ENCODE measurements around the gene IL17REL. TPM values are rescaled to one million over a fixed set of nuclear protein-coding genes. Genes with fewer than 3 reads are reported as not detected.

IL17REL gene
- total RNA-seq, 2 donors from 2014 or later: 0.15 TPM; not detected in 1

DNA sequence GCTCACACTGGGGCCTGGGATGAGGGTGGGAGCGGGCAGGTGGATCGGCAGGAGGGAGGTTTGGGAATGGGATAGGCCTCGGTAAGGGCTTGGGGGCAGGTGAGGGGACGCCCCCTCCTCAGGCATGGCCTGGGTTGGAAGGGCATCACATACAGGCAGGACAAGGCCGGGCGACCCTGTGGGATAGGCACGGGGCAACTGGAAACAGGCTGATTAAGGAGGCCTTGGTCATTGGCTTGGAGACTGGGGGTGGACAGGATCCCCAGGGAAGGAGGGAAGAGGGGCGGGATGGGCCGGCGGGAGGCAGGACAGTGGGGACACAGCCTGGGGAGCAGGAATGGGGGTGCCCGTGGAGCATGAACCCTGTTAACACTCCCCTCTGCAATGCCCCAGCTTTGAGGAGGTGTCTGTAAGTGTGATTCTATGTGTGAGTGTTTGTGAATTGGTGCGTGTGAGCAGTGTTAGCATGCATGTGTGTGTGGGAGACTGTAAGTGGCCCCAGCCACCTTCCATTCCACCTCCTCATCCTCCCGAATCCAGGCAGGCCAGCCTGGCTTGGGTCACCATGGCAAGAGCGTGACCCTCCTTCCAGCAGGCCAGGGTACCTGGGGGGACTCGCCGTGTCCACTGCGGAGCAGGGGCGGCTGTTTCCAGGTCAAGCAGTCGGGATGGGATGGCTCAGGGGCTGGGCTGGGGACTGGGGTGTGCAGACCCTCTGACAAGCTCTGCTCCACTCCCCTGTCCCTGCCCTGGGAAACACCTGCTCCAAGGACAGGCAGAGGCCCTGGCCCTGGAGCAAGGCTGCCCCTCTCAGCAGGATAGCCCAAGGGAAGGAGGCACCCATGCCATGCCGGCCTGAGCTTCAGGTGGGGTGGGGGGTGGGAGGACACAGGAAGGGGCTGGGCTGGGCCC, 55.4 kb downstream of the IL17REL start:
- no peaks in the 10 kb centered on the region for H3K36me3 Mint-ChIP-seq (ENCODE audit: low read depth)
- no peaks in the 10 kb centered on the region for H3K9me3 Mint-ChIP-seq
- Histone ChIP-seq H3K4me3 (ENCODE audit: low read length) (no peak overlapping the region), H3K27me3 (ENCODE audit: control insufficient read depth, insufficient read depth, low read length, poor library complexity, severe bottlenecking) (no peaks in the 10 kb centered on the region), H3K27ac (ENCODE audit: low read depth, low read length) (no peak overlapping the region), H3K4me1 (ENCODE audit: control insufficient read depth, insufficient read depth, low read length) (peaks cover 4% of the 10 kb centered on the region), H3K9me3 (ENCODE audit: control insufficient read depth, low read length) (no peaks in the 10 kb centered on the region), H3K9ac (ENCODE audit: extremely low read depth, low read length, poor library complexity, severe bottlenecking) (no peak overlapping the region), H3K36me3 (ENCODE audit: control insufficient read depth, insufficient read depth, low read length) (no peaks in the 10 kb centered on the region)
- TF ChIP-seq, protein P1, sequence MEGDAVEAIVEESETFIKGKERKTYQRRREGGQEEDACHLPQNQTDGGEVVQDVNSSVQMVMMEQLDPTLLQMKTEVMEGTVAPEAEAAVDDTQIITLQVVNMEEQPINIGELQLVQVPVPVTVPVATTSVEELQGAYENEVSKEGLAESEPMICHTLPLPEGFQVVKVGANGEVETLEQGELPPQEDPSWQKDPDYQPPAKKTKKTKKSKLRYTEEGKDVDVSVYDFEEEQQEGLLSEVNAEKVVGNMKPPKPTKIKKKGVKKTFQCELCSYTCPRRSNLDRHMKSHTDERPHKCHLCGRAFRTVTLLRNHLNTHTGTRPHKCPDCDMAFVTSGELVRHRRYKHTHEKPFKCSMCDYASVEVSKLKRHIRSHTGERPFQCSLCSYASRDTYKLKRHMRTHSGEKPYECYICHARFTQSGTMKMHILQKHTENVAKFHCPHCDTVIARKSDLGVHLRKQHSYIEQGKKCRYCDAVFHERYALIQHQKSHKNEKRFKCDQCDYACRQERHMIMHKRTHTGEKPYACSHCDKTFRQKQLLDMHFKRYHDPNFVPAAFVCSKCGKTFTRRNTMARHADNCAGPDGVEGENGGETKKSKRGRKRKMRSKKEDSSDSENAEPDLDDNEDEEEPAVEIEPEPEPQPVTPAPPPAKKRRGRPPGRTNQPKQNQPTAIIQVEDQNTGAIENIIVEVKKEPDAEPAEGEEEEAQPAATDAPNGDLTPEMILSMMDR (conservative IDR thresholded peaks at IDR 0.05): no peak
- WGBS, 2 experiments (ENCODE audit: insufficient coverage in 1 of 2, insufficient read length in 1 of 2): 89 to 95% methylated on average over 7 to 19 of the region's 20 CpGs
- H3K4me3 Mint-ChIP-seq: no peak overlapping the region
- H3K27ac Mint-ChIP-seq: no peak overlapping the region
- H3K27me3 Mint-ChIP-seq (ENCODE audit: insufficient read depth): no peaks in the 10 kb centered on the region
- peaks cover 4% of the 10 kb centered on the region for H3K4me1 Mint-ChIP-seq
- peak; percentile 43 for DNase-seq

DNA sequence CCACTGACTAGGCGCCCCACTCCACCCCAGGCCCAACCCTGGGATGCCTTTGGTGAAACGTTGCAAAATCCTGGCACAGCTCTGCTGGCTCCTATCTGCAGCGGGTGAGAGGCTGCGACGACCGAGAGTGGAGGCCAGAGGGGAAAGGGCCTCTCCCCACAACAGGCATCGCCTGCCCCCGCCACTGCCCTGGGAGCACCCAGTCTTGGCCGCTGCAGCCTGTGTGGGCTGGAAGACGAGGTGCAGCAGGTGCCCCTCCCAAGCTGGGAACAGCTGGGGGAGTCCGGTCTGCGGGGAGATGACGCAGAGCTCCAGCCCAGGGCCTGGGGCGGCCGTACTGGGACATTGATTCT, 56.2 kb downstream of the IL17REL start:
- H3K27me3 Mint-ChIP-seq (ENCODE audit: insufficient read depth): no peaks in the 10 kb centered on the region
- Histone ChIP-seq H3K4me1 (ENCODE audit: control insufficient read depth, insufficient read depth, low read length) (peaks cover 9% of the 10 kb centered on the region), H3K4me3 (ENCODE audit: low read length) (no peak overlapping the region), H3K27ac (ENCODE audit: low read depth, low read length) (no peak overlapping the region), H3K36me3 (ENCODE audit: control insufficient read depth, insufficient read depth, low read length) (no peaks in the 10 kb centered on the region), H3K9me3 (ENCODE audit: control insufficient read depth, low read length) (no peaks in the 10 kb centered on the region), H3K9ac (ENCODE audit: extremely low read depth, low read length, poor library complexity, severe bottlenecking) (no peak overlapping the region), H3K27me3 (ENCODE audit: control insufficient read depth, insufficient read depth, low read length, poor library complexity, severe bottlenecking) (no peaks in the 10 kb centered on the region)
- H3K36me3 Mint-ChIP-seq (ENCODE audit: low read depth): no peaks in the 10 kb centered on the region
- peaks cover 4% of the 10 kb centered on the region for H3K4me1 Mint-ChIP-seq
- 90 to 95% methylated on average over 6 to 15 of the region's 15 CpGs for WGBS, 2 experiments (ENCODE audit: insufficient coverage in 1 of 2, insufficient read length in 1 of 2)
- no peak overlapping the region for H3K27ac Mint-ChIP-seq
- no peaks in the 10 kb centered on the region for H3K9me3 Mint-ChIP-seq
- peak; percentile 30 for DNase-seq
- H3K4me3 Mint-ChIP-seq: no peak overlapping the region
- TF ChIP-seq, protein P1 (conservative IDR thresholded peaks at IDR 0.05): no peak

DNA sequence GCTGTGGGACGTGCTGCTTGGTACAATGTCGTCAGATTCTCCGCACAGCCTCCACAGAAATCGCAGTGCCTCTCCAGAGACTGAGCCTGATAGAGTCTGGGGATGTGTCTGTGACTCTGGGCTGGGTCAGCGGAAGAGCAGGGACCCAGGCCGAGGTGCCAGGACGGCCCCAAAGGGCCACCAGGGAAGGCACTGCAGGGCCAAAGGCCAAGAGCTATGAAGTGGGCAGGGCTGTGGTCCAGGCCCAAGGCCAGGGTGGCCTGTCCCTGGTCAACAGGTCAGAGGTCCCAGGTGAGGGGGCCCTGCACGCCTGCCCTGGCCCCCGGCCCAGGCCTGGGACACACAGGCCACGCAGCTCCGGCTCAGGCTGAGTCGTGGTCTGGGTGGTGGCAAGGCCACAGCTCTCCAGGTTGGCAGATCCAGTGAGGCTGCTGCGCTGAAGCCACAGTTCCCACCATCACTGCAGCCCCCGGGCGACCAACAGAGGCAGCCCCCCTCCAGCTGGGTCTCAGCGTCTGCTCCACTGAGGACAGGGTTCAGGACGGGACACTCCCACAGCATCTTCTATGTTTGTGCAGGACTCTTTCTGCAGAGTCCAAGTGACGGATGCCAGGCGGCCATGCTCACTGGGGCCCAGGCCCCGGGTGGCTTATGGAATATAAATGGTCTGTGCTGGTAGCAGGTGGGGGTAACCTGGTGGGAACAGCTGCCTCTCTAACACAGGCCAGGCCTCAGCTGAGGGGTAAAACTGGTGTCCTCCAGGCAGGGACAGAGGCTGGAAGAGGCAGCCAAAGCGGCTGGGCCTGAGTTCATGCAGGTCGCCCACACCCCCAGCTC, 56.8 kb downstream of the IL17REL start:
- H3K4me3 Mint-ChIP-seq: no peak overlapping the region
- Histone ChIP-seq H3K9ac (ENCODE audit: extremely low read depth, low read length, poor library complexity, severe bottlenecking) (no peak overlapping the region), H3K4me3 (ENCODE audit: low read length) (no peak overlapping the region), H3K4me1 (ENCODE audit: control insufficient read depth, insufficient read depth, low read length) (peaks cover 9% of the 10 kb centered on the region), H3K36me3 (ENCODE audit: control insufficient read depth, insufficient read depth, low read length) (no peaks in the 10 kb centered on the region), H3K27ac (ENCODE audit: low read depth, low read length) (no peak overlapping the region), H3K27me3 (ENCODE audit: control insufficient read depth, insufficient read depth, low read length, poor library complexity, severe bottlenecking) (no peaks in the 10 kb centered on the region), H3K9me3 (ENCODE audit: control insufficient read depth, low read length) (no peaks in the 10 kb centered on the region)
- no peaks in the 10 kb centered on the region for H3K27me3 Mint-ChIP-seq (ENCODE audit: insufficient read depth)
- no peak overlapping the region for H3K27ac Mint-ChIP-seq
- WGBS, 2 experiments (ENCODE audit: insufficient coverage in 1 of 2, insufficient read length in 1 of 2): 92 to 93% methylated on average over 15 to 22 of the region's 22 CpGs
- TF ChIP-seq, protein P1 (conservative IDR thresholded peaks at IDR 0.05): no peak
- no peaks in the 10 kb centered on the region for H3K9me3 Mint-ChIP-seq
- H3K4me1 Mint-ChIP-seq: peaks cover 4% of the 10 kb centered on the region
- DNase-seq: peak; percentile 40
- no peaks in the 10 kb centered on the region for H3K36me3 Mint-ChIP-seq (ENCODE audit: low read depth)
